ENCODE measurements around the gene PIMREG.
A peak's percentile ranks its signal among the peaks of the same experiment; 100 is the strongest.

Gene PIMREG

GRCh38 chr17:6439951-6440350 lies 4.3 kb upstream of the PIMREG start:
- Histone ChIP-seq H3K27me3 (ENCODE audit: insufficient read depth, low read length) (peaks cover 4% of the 10 kb centered on the region), H3K4me3 (ENCODE audit: low read depth, low read length) (no peak overlapping the region), H3K4me1 (ENCODE audit: control insufficient read depth, insufficient read depth, low read length, unreplicated experiment) (peaks cover 6% of the 10 kb centered on the region), H3K27ac (ENCODE audit: low read depth, low read length) (no peak overlapping the region), H3K79me2 (ENCODE audit: control insufficient read depth, insufficient read depth, low read length, unreplicated experiment) (no peaks in the 10 kb centered on the region), H3K36me3 (ENCODE audit: insufficient read depth, low read length) (no peaks in the 10 kb centered on the region), H2AFZ (ENCODE audit: low read length, unreplicated experiment) (no peak overlapping the region)

GRCh38 chr17:6442775-6443174 lies 1.5 kb upstream of the PIMREG start:
- Histone ChIP-seq H3K79me2 (ENCODE audit: control insufficient read depth, insufficient read depth, low read length, unreplicated experiment) (no peaks in the 10 kb centered on the region), H3K27ac (ENCODE audit: low read depth, low read length) (no peak overlapping the region), H3K4me3 (ENCODE audit: low read depth, low read length) (no peak overlapping the region; the same call in 1 of the 2 replicates), H3K4me1 (ENCODE audit: control insufficient read depth, insufficient read depth, low read length, unreplicated experiment) (peaks cover 12% of the 10 kb centered on the region), H2AFZ (ENCODE audit: low read length, unreplicated experiment) (no peak overlapping the region), H3K36me3 (ENCODE audit: insufficient read depth, low read length) (no peaks in the 10 kb centered on the region), H3K27me3 (ENCODE audit: insufficient read depth, low read length) (no peaks in the 10 kb centered on the region)

- Histone ChIP-seq H3K36me3 (ENCODE audit: insufficient read depth, low read length) (no peaks in the 10 kb centered on the region), H3K4me3 (ENCODE audit: low read depth, low read length) (peak overlapping the region; percentile 96), H3K4me1 (ENCODE audit: control insufficient read depth, insufficient read depth, low read length, unreplicated experiment) (peaks cover 12% of the 10 kb centered on the region), H3K79me2 (ENCODE audit: control insufficient read depth, insufficient read depth, low read length, unreplicated experiment) (no peaks in the 10 kb centered on the region), H3K27ac (ENCODE audit: low read depth, low read length) (no peak overlapping the region), H3K27me3 (ENCODE audit: insufficient read depth, low read length) (no peaks in the 10 kb centered on the region), H2AFZ (ENCODE audit: low read length, unreplicated experiment) (peak overlapping the region; percentile 47)
Measured at GRCh38 chr17:6444571-6445335, 498 bp downstream of the PIMREG start.

DNA sequence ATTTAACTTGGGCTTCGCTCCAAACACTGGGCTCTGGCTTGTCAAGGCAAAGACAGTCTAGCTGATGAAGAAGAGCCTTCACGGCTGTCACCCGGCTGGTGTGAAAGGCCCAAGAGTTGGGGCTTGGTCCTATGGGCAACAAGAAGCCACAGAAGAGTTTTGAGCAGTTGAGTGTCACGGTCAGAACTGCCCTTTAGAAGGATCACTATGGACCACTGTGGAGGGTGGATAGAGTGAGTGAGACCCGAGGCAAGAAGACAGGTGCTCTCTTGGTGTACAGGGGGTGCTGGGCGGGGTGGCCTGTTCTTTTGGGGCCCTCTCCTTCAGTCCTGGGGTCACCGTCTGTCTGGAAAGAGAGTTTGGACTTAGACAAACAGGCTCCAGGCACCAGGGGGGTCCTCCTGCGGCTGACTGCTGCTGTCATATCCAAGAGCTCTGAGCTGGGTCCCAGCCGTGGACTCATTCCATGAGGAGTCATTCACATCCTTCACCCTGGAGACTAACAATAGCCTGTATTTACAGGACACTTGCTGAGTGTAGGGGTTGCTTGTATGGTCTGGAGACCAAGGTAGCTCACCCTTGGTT lies 2.4 kb downstream of the PIMREG start:
- H3K27me3 ChIP-seq (ENCODE audit: insufficient read depth, low read length) = no peaks in the 10 kb centered on the region
- peaks cover 12% of the 10 kb centered on the region for H3K4me1 ChIP-seq (ENCODE audit: control insufficient read depth, insufficient read depth, low read length, unreplicated experiment)
- no peaks in the 10 kb centered on the region for H3K36me3 ChIP-seq (ENCODE audit: insufficient read depth, low read length)
- H3K4me3 ChIP-seq (ENCODE audit: low read depth, low read length) = no peak overlapping the region
- H3K79me2 ChIP-seq (ENCODE audit: control insufficient read depth, insufficient read depth, low read length, unreplicated experiment) = no peaks in the 10 kb centered on the region
- H3K27ac ChIP-seq (ENCODE audit: low read depth, low read length) = no peak overlapping the region
- no peak overlapping the region for H2AFZ ChIP-seq (ENCODE audit: low read length, unreplicated experiment)

DNA sequence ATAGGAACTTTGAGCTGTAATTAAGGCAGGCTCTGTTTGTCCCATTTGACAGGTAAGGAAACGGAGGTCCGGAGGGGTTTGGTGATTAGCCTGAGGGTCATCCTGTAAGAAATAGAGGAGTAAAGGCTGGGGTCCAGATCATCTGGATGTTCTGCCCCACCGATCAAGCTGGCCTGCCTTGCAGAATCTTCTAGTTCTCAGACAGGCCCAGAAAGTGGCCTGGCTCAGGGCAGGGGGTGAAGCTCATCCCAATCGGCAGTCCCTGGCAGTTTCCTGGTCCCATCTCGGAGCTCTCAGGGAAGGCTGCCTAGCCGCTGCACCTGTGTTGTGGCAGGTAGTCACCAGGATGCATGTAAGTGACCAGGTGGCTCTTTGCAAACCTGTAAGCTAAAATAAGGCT lies 4.2 kb downstream of the PIMREG start:
- no peak overlapping the region for H3K27ac ChIP-seq (ENCODE audit: low read depth, low read length)
- no peak overlapping the region for H2AFZ ChIP-seq (ENCODE audit: low read length, unreplicated experiment)
- no peaks in the 10 kb centered on the region for H3K79me2 ChIP-seq (ENCODE audit: control insufficient read depth, insufficient read depth, low read length, unreplicated experiment)
- no peaks in the 10 kb centered on the region for H3K27me3 ChIP-seq (ENCODE audit: insufficient read depth, low read length)
- H3K4me3 ChIP-seq (ENCODE audit: low read depth, low read length) = no peak overlapping the region
- no peaks in the 10 kb centered on the region for H3K36me3 ChIP-seq (ENCODE audit: insufficient read depth, low read length)
- H3K4me1 ChIP-seq (ENCODE audit: control insufficient read depth, insufficient read depth, low read length, unreplicated experiment) = peaks cover 9% of the 10 kb centered on the region

DNA sequence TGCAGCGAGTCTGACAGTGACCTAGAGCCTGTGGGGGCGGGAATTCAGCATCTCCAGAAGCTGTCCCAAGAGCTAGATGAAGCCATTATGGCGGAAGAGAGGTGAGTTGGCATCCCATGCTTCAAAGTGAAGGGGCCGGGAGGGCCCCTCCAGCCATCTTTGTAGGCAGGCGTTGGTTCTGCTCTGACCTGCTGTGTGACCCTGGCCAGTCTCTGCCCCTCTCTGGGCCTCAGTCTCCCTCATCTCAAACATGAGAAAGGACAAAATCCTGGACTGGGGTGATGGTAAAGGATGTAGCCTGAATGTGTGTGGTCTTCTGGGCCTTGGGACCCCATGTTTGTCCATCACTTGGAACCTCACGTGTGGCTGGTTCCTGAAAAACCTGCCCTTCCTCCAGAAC lies 5.1 kb downstream of the PIMREG start:
- no peak overlapping the region for H3K4me3 ChIP-seq (ENCODE audit: low read depth, low read length)
- no peak overlapping the region for H3K27ac ChIP-seq (ENCODE audit: low read depth, low read length)
- H3K27me3 ChIP-seq (ENCODE audit: insufficient read depth, low read length) = no peaks in the 10 kb centered on the region
- no peak overlapping the region for H2AFZ ChIP-seq (ENCODE audit: low read length, unreplicated experiment)
- H3K79me2 ChIP-seq (ENCODE audit: control insufficient read depth, insufficient read depth, low read length, unreplicated experiment) = no peaks in the 10 kb centered on the region
- no peaks in the 10 kb centered on the region for H3K36me3 ChIP-seq (ENCODE audit: insufficient read depth, low read length)
- H3K4me1 ChIP-seq (ENCODE audit: control insufficient read depth, insufficient read depth, low read length, unreplicated experiment) = peaks cover 9% of the 10 kb centered on the region

DNA sequence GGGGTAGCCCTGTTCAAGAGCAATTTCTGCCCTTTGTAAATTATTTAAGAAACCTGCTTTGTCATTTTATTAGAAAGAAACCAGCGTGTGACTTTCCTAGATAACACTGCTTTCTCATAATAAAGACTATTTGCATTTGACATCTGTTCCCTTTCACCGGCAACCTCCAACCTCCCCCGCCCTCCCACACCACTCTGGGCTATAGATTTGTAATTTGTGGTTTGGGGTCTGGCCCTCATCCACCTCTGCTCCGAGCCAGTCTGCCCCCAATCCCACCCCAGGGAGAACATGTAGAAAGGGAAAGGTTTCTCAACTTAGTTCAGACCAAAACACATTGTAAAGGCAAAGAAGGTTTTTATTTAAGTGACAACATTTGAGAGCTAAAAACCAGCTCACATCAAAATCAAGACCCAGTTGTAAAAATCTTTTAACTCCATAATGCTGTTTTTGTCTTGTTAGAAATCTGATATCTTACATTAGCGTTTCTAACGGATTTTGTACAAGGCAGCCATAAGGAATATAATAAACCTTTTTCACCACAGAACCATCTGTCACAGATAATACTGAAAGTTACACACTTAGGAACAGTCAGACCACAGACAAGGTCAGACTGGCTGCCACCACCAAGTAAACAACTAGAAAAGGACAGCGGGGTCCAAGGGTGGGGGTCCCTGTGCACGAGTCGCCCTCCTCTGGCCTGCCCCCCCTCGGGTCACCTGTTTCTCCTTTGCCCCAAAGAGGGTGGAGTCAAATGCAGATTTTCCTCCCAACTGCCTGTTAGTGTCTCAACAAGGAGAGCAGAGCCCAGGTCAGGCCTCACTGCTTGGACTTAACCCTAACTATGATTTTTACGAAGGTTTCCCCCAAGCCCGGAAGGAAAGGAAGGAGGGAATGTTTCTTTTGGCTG lies 6.9 kb downstream of the PIMREG start:
- Histone ChIP-seq H3K79me2 (ENCODE audit: control insufficient read depth, insufficient read depth, low read length, unreplicated experiment) (no peaks in the 10 kb centered on the region), H3K27me3 (ENCODE audit: insufficient read depth, low read length) (peaks cover 8% of the 10 kb centered on the region), H3K36me3 (ENCODE audit: insufficient read depth, low read length) (no peaks in the 10 kb centered on the region), H3K4me1 (ENCODE audit: control insufficient read depth, insufficient read depth, low read length, unreplicated experiment) (peaks cover 6% of the 10 kb centered on the region), H3K27ac (ENCODE audit: low read depth, low read length) (no peak overlapping the region), H3K4me3 (ENCODE audit: low read depth, low read length) (no peak overlapping the region), H2AFZ (ENCODE audit: low read length, unreplicated experiment) (no peak overlapping the region)

DNA sequence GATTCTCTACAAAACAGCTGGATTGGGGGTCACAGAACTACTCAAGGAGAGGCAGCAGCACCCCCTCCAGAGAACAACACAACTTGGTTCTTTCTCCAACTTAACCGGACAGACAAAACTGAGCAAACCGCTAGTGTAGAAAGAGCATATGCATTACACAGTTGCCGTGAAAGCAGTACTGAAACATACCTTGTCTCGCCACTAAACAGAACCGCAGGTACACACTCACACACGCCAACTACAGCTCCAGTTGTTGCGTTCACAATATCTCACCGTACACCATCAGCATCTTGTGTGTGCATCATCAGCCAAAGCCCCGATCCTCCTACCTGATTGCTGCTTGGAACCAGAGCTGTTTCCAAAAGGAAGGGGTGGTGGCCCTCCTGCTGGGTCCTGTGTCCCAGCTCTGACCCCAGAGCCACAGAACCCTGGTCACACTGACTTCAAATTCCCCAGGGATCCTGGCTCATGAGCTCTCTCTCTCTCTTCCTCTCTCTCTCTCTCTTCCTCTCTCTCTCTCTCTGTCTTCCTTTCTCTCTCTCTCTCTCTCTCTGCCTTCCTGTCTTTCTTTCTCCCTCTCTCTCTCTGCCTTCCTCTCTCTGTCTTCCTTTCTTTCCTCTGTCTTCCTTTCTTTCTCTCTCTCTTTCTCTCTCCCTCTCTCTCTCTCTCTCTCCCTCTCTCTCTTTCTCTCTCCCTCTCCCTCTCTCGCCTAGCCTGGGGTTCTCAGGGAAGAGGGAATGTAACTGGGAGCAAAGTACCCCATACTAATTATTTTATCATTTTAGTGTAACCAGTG lies 8.4 kb downstream of the PIMREG start:
- no peaks in the 10 kb centered on the region for H3K36me3 ChIP-seq (ENCODE audit: insufficient read depth, low read length)
- no peak overlapping the region for H3K27ac ChIP-seq (ENCODE audit: low read depth, low read length)
- H3K4me3 ChIP-seq (ENCODE audit: low read depth, low read length) = no peak overlapping the region
- no peaks in the 10 kb centered on the region for H3K79me2 ChIP-seq (ENCODE audit: control insufficient read depth, insufficient read depth, low read length, unreplicated experiment)
- no peak overlapping the region for H2AFZ ChIP-seq (ENCODE audit: low read length, unreplicated experiment)
- H3K4me1 ChIP-seq (ENCODE audit: control insufficient read depth, insufficient read depth, low read length, unreplicated experiment) = peaks cover 21% of the 10 kb centered on the region
- H3K27me3 ChIP-seq (ENCODE audit: insufficient read depth, low read length) = peaks cover 8% of the 10 kb centered on the region

GRCh38 chr17:6453279-6454024 lies 9.2 kb downstream of the PIMREG start:
- Histone ChIP-seq H3K27ac (ENCODE audit: low read depth, low read length) (no peak overlapping the region), H3K4me1 (ENCODE audit: control insufficient read depth, insufficient read depth, low read length, unreplicated experiment) (peaks cover 21% of the 10 kb centered on the region), H3K79me2 (ENCODE audit: control insufficient read depth, insufficient read depth, low read length, unreplicated experiment) (no peaks in the 10 kb centered on the region), H2AFZ (ENCODE audit: low read length, unreplicated experiment) (no peak overlapping the region), H3K36me3 (ENCODE audit: insufficient read depth, low read length) (no peaks in the 10 kb centered on the region), H3K27me3 (ENCODE audit: insufficient read depth, low read length) (peaks cover 8% of the 10 kb centered on the region), H3K4me3 (ENCODE audit: low read depth, low read length) (no peak overlapping the region)

All from ACC112 (cell line).